ENCODE measurements around the gene TBC1D22A. TPM values are rescaled to one million over a fixed set of nuclear protein-coding genes. Genes with fewer than 3 reads are reported as not detected.
A peak's percentile ranks its signal among the peaks of the same experiment; 100 is the strongest.

Gene TBC1D22A
- total RNA-seq, 2 donors from 2014 or later: 15.8 to 17.4 TPM

GRCh38 chr22:46749682-46750529, 12.5 kb upstream of the TBC1D22A start:
- no peak for ATAC-seq
- intact Hi-C loops (cut with DNase I): no loop called here
- no peak for DNase-seq

GRCh38 chr22:46750530-46750800, 12.0 kb upstream of the TBC1D22A start:
- intact Hi-C loops (cut with DNase I): no loop called here
- DNase-seq (no peak), ATAC-seq (peak in 1 of 2 donors; percentile 0)

- intact Hi-C loops (cut with DNase I): no loop called here
- peak; percentile 63 for DNase-seq
Measured at GRCh38 chr22:46750863-46751443, 11.5 kb upstream of the TBC1D22A start.

GRCh38 chr22:46752286-46752987, 10.0 kb upstream of the TBC1D22A start:
- intact Hi-C loops (cut with DNase I): no loop called here
- ATAC-seq (no peak), DNase-seq (no peak)

More at GRCh38 chr22:46750863-46751443, 11.5 kb upstream of the TBC1D22A start:
- peak; percentile 4 to 45 for ATAC-seq

GRCh38 chr22:46752988-46753310, 9.5 kb upstream of the TBC1D22A start:
- no peak for DNase-seq
- no peak for ATAC-seq
- intact Hi-C loops (cut with DNase I): no loop called here

GRCh38 chr22:46753360-46753759, 9.1 kb upstream of the TBC1D22A start:
- intact Hi-C loops (cut with DNase I): no loop called here
- DNase-seq: no peak
- ATAC-seq: no peak

- ATAC-seq: no peak
- no peak for DNase-seq
- intact Hi-C loops (cut with DNase I): no loop called here
Measured at GRCh38 chr22:46753761-46754109, 8.7 kb upstream of the TBC1D22A start.

GRCh38 chr22:46754110-46754799, 8.2 kb upstream of the TBC1D22A start:
- ATAC-seq (peak; percentile 92 to 93), DNase-seq (peak; percentile 97)
- intact Hi-C loops (cut with DNase I): no loop called here

- intact Hi-C loops (cut with DNase I): no loop called here
- no peak for DNase-seq
- no peak for ATAC-seq
Measured at GRCh38 chr22:46754826-46755225, 7.6 kb upstream of the TBC1D22A start.

- intact Hi-C loops (cut with DNase I): no loop called here
- ATAC-seq (no peak), DNase-seq (no peak)
Measured at GRCh38 chr22:46755525-46755924, 6.9 kb upstream of the TBC1D22A start.

- intact Hi-C loops (cut with DNase I): no loop called here
- DNase-seq: no peak
Measured at GRCh38 chr22:46756097-46756496, 6.4 kb upstream of the TBC1D22A start.

GRCh38 chr22:46757104-46757503, 5.3 kb upstream of the TBC1D22A start:
- ATAC-seq (no peak), DNase-seq (no peak)
- intact Hi-C loops (cut with DNase I): no loop called here

More at GRCh38 chr22:46756097-46756496, 6.4 kb upstream of the TBC1D22A start:
- no peak for ATAC-seq

- DNase-seq (no peak), ATAC-seq (no peak)
- intact Hi-C loops (cut with DNase I): no loop called here
Measured at GRCh38 chr22:46758121-46758520, 4.3 kb upstream of the TBC1D22A start.

- ATAC-seq (no peak), DNase-seq (no peak)
Measured at GRCh38 chr22:46758867-46759290, 3.6 kb upstream of the TBC1D22A start.

GRCh38 chr22:46761017-46761416, 1.4 kb upstream of the TBC1D22A start:
- DNase-seq (no peak), ATAC-seq (no peak)
- intact Hi-C loops (cut with DNase I): no loop called here

More at GRCh38 chr22:46758867-46759290, 3.6 kb upstream of the TBC1D22A start:
- intact Hi-C loops (cut with DNase I): no loop called here

- intact Hi-C loops (cut with DNase I): no loop called here
- ATAC-seq (peak; percentile 4 to 9), DNase-seq (no peak)
Measured at GRCh38 chr22:46761539-46762237, 762 bp upstream of the TBC1D22A start.

- intact Hi-C loops (cut with DNase I): no loop called here
- peak; percentile 43 to 52 for ATAC-seq
- no peak for DNase-seq
Measured at GRCh38 chr22:46763051-46763705, 728 bp downstream of the TBC1D22A start.

- DNase-seq (no peak), ATAC-seq (no peak)
- intact Hi-C loops (cut with DNase I): no loop called here
Measured at GRCh38 chr22:46764140-46764680, 1.8 kb downstream of the TBC1D22A start.

Measured in left cardiac atrium (tissue), 4 donors.